Progenitor cell of endocrine pancreas (in vitro differentiated cells): ENCODE results near the gene CS. TPM values are rescaled to one million over a fixed set of nuclear protein-coding genes. Genes with fewer than 3 reads are reported as not detected.

Experiments used
- DNase-seq: peaks from one replicate; pipeline ENCODE4 v3.0.0; 2021; ENCODE audit warnings: low spot score; ENCODE audit not compliant: unreplicated experiment
- H3K27ac Mint-ChIP-seq: 2 replicates; pipeline ENCODE4 v1.8.0; 2021; ENCODE audit warnings: mild to moderate bottlenecking, moderate library complexity, mixed read lengths
- H3K27me3 Mint-ChIP-seq: 2 replicates; pipeline ENCODE4 v1.8.0; 2021; ENCODE audit warnings: mixed read lengths
- H3K36me3 Mint-ChIP-seq: 2 replicates; pipeline ENCODE4 v1.8.0; 2022; ENCODE audit warnings: mixed read lengths; ENCODE audit not compliant: insufficient read depth
- H3K4me1 Mint-ChIP-seq: 2 replicates; pipeline ENCODE4 v1.8.0; 2021; ENCODE audit warnings: low read depth, mixed read lengths
- H3K4me3 Mint-ChIP-seq: 2 replicates; pipeline ENCODE4 v1.8.0; 2021; ENCODE audit warnings: low read depth, mild to moderate bottlenecking, moderate library complexity, mixed read lengths
- H3K9me3 Mint-ChIP-seq: 2 replicates; pipeline ENCODE4 v1.8.0; 2021; ENCODE audit warnings: low read depth, mixed read lengths
- total RNA-seq: library from RNA; stranded (reverse); gene quantifications from 2 replicates; pipeline ENCODE4 v1.2.1, GENCODE V29; 2021
- TF ChIP-seq, protein P1 (sequence below): fragments of 200-600 bp; sonication (generic); IDR thresholded peaks from one replicate; pipeline ENCODE4 v1.5.0; 2021; ENCODE audit warnings: antibody characterized with exemption, mild to moderate bottlenecking; ENCODE audit not compliant: unreplicated experiment

Gene CS
- total RNA-seq, 1 donor from 2014 or later, result 216 TPM

GRCh38 chr12:56257071-56257470 is 43.1 kb downstream of the CS start:
- peak overlapping the region; percentile 93 for H3K4me3 Mint-ChIP-seq
- peak overlapping the region; percentile 94 for H3K27ac Mint-ChIP-seq
- no peaks in the 10 kb centered on the region for H3K9me3 Mint-ChIP-seq
- peaks cover 5% of the 10 kb centered on the region for H3K27me3 Mint-ChIP-seq
- TF ChIP-seq, protein P1, sequence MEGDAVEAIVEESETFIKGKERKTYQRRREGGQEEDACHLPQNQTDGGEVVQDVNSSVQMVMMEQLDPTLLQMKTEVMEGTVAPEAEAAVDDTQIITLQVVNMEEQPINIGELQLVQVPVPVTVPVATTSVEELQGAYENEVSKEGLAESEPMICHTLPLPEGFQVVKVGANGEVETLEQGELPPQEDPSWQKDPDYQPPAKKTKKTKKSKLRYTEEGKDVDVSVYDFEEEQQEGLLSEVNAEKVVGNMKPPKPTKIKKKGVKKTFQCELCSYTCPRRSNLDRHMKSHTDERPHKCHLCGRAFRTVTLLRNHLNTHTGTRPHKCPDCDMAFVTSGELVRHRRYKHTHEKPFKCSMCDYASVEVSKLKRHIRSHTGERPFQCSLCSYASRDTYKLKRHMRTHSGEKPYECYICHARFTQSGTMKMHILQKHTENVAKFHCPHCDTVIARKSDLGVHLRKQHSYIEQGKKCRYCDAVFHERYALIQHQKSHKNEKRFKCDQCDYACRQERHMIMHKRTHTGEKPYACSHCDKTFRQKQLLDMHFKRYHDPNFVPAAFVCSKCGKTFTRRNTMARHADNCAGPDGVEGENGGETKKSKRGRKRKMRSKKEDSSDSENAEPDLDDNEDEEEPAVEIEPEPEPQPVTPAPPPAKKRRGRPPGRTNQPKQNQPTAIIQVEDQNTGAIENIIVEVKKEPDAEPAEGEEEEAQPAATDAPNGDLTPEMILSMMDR, result no peak
- peaks cover 18% of the 10 kb centered on the region for H3K36me3 Mint-ChIP-seq
- DNase-seq, result no peak
- H3K4me1 Mint-ChIP-seq, result peaks cover 14% of the 10 kb centered on the region

DNA sequence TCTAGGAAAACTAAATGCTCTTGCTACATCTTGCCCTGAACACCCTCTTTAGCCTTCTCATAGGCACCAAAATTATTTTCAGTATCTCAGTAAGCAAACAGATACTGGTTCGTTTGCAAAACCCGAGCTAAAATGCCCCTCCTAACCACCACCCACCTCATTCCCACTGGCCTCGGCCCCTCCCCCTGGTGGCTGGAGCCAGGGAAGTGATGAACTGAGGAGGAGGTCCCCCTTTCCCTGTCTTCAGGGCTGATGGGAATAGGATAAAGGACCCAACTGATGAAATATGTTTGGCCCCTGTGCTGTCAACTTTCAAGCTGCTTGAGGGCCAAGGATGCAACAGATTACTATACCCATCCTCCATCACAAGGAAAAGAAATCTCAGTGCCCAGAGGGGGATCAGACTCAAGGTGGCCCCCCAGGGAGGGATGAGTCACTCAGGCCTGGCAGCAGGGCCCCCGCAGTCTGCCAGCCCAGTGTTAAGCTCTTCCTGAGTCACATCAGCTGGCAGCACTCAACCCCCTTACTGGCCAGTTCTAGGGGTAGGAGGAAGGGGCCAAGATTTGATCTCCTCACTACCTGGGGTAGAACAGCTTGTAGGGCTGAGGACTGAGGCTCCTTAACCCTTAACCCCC is 43.7 kb downstream of the CS start:
- Mint-ChIP-seq H3K4me1 (peaks cover 14% of the 10 kb centered on the region), H3K4me3 (peak overlapping the region; percentile 93), H3K27ac (no peak overlapping the region), H3K27me3 (peaks cover 5% of the 10 kb centered on the region), H3K36me3 (peaks cover 20% of the 10 kb centered on the region), H3K9me3 (no peaks in the 10 kb centered on the region)
- TF ChIP-seq, protein P1, result no peak
- no peak for DNase-seq

- TF ChIP-seq, protein P1, result no peak
- DNase-seq, result no peak
- Mint-ChIP-seq H3K27ac (no peak overlapping the region), H3K4me1 (peaks cover 14% of the 10 kb centered on the region), H3K27me3 (peaks cover 5% of the 10 kb centered on the region), H3K9me3 (no peaks in the 10 kb centered on the region), H3K36me3 (peaks cover 20% of the 10 kb centered on the region), H3K4me3 (no peak overlapping the region)
Measured at GRCh38 chr12:56255671-56256070, 44.5 kb downstream of the CS start.

- Mint-ChIP-seq H3K4me3 (no peak overlapping the region), H3K36me3 (peaks cover 22% of the 10 kb centered on the region), H3K9me3 (no peaks in the 10 kb centered on the region), H3K4me1 (peaks cover 9% of the 10 kb centered on the region), H3K27me3 (no peaks in the 10 kb centered on the region), H3K27ac (no peak overlapping the region)
- TF ChIP-seq, protein P1, result no peak
- no peak for DNase-seq
Measured at GRCh38 chr12:56253091-56253490, 47.0 kb downstream of the CS start.

GRCh38 chr12:56252649-56253048 is 47.5 kb downstream of the CS start:
- Mint-ChIP-seq H3K27ac (no peak overlapping the region), H3K9me3 (no peaks in the 10 kb centered on the region), H3K4me3 (no peak overlapping the region), H3K4me1 (peaks cover 9% of the 10 kb centered on the region), H3K27me3 (no peaks in the 10 kb centered on the region), H3K36me3 (peaks cover 22% of the 10 kb centered on the region)
- no peak for DNase-seq
- TF ChIP-seq, protein P1, result no peak
